Keratinocyte (primary cell): ENCODE measurements around the gene ULK4. TPM values are rescaled to one million over a fixed set of nuclear protein-coding genes. Genes with fewer than 3 reads are reported as not detected.

Experiments
- DNase-seq: peaks from one replicate; pipeline ENCODE4 v3.0.0-alpha.2; 2011; ENCODE audit warnings: low read depth, missing footprints, low spot score
- FAIRE-seq: peaks from 2 replicates; lab custom pipeline; 2011; peaks lifted over from hg19 to GRCh38; lab: Jason Lieb, UNC
- H2AFZ ChIP-seq: 2 replicates; pipeline ENCODE4 v1.6.0; 2012; ENCODE audit warnings: low read length, control low read depth, inconsistent platforms; ENCODE audit not compliant: control insufficient read depth
- H3K27ac ChIP-seq: 2 replicates; pipeline ENCODE4 v1.5.1; 2011; ENCODE audit warnings: low read length; ENCODE audit not compliant: control insufficient read depth, insufficient read depth
- H3K27me3 ChIP-seq: 3 replicates; pipeline ENCODE4 v1.6.0; 2011; ENCODE audit warnings: low read length; ENCODE audit not compliant: control insufficient read depth, insufficient read depth; ENCODE audit errors: extremely low read depth
- H3K36me3 ChIP-seq, 2 experiments: 2 replicates in 1 of 2; 3 replicates in 1 of 2; pipeline ENCODE4 v1.5.1; 2011; ENCODE audit warnings: low read length in 2 of 2, mild to moderate bottlenecking in 1 of 2; ENCODE audit not compliant: control insufficient read depth in 2 of 2, insufficient read depth in 2 of 2; ENCODE audit errors: extremely low read depth in 1 of 2
- H3K4me1 ChIP-seq: 3 replicates; pipeline ENCODE4 v1.5.1; 2011; ENCODE audit warnings: low read length; ENCODE audit not compliant: control insufficient read depth, insufficient read depth; ENCODE audit errors: extremely low read depth
- H3K4me2 ChIP-seq: 3 replicates; pipeline ENCODE4 v1.6.0; 2011; ENCODE audit warnings: low read depth, low read length; ENCODE audit not compliant: control insufficient read depth, insufficient read depth; ENCODE audit errors: extremely low read depth
- H3K4me3 ChIP-seq, 3 experiments: fragments of 200-600 bp in 1 of 3; sonication (generic) in 1 of 3; 2 replicates in 2 of 3; 3 replicates in 1 of 3; pipeline ENCODE4 v1.5.1; 2011 to 2016; ENCODE audit warnings: low read length in 3 of 3, mild to moderate bottlenecking in 3 of 3, control low read depth in 2 of 3, inconsistent platforms in 1 of 3, low read depth in 1 of 3, mixed read lengths in 1 of 3, mixed run types in 1 of 3, moderate library complexity in 1 of 3; ENCODE audit not compliant: control insufficient read depth in 2 of 3, insufficient read depth in 2 of 3; ENCODE audit errors: extremely low read depth in 1 of 3
- H3K79me2 ChIP-seq: 2 replicates; pipeline ENCODE4 v1.6.0; 2012; ENCODE audit warnings: low read length; ENCODE audit not compliant: control insufficient read depth, insufficient read depth
- H3K9ac ChIP-seq: 3 replicates; pipeline ENCODE4 v1.6.0; 2011; ENCODE audit warnings: low read length; ENCODE audit not compliant: control insufficient read depth, insufficient read depth; ENCODE audit errors: extremely low read depth
- H3K9me1 ChIP-seq: 3 replicates; pipeline ENCODE4 v1.6.0; 2011; ENCODE audit warnings: low read length; ENCODE audit not compliant: control insufficient read depth, insufficient read depth; ENCODE audit errors: extremely low read depth
- H3K9me3 ChIP-seq: 2 replicates; pipeline ENCODE4 v1.5.1; 2012; ENCODE audit warnings: low read depth, low read length; ENCODE audit not compliant: control insufficient read depth
- H4K20me1 ChIP-seq: 3 replicates; pipeline ENCODE4 v1.6.0; 2011; ENCODE audit warnings: low read length; ENCODE audit not compliant: control insufficient read depth, insufficient read depth; ENCODE audit errors: extremely low read depth
- CTCF ChIP-seq, 3 experiments: IDR thresholded peaks in 1 of 3; conservative IDR thresholded peaks in 1 of 3; optimal IDR thresholded peaks in 1 of 3; 2 replicates in 2 of 3; 3 replicates in 1 of 3; pipeline versions ENCODE3 to v1.5.1; 2011; ENCODE audit warnings: low read length in 3 of 3, mild to moderate bottlenecking in 3 of 3, moderate library complexity in 2 of 3, control low read depth in 1 of 3, inconsistent platforms in 1 of 3; ENCODE audit not compliant: insufficient read depth in 2 of 3; ENCODE audit errors: extremely low read depth in 1 of 3
- EZH2 ChIP-seq: IDR thresholded peaks from one replicate; pipeline ENCODE4 v1.6.1; 2012; ENCODE audit warnings: inconsistent platforms, mild to moderate bottlenecking, low read length, moderate library complexity
- dilution Hi-C: fragments of 300-500 bp; cut with MboI; formaldehyde crosslinking; loops from one replicate; pipeline ENCODE4 v1.7.0; 2020; ENCODE audit warnings: low sequenced_read_pairs; ENCODE audit not compliant: extremely low pct_ligation_motif_present
- polyA plus RNA-seq, 5 experiments: library from polyadenylated mRNA; depleted of rRNA in 3 of 5; stranded (reverse) in 3 of 5; stranded (forward) in 1 of 5; unstranded in 1 of 5; fragments of >200 nt; gene quantifications; 1 replicate in 1 of 5; 2 replicates in 3 of 5; 3 replicates in 1 of 5; pipeline versions ENCODE4 v1.2.1 to v1.2.3, GENCODE V29; 2011 to 2012; ENCODE audit warnings: missing spikeins in 2 of 5, low read depth in 1 of 5, low replicate concordance in 1 of 5

The ULK4 gene
- polyA plus RNA-seq, 1 donor (not counting 4 experiments of a cell fraction or from before 2014, with no cell fraction given) = 6.1 TPM

- FAIRE-seq = no peak
- Histone ChIP-seq H3K9ac (no peak overlapping the region), H3K9me1 (no peaks in the 10 kb centered on the region), H3K79me2 (no peaks in the 10 kb centered on the region), H3K36me3 (no peaks in the 10 kb centered on the region), H3K27me3 (no peaks in the 10 kb centered on the region), H3K4me1 (no peaks in the 10 kb centered on the region), H2AFZ (no peak overlapping the region), H3K4me2 (no peak overlapping the region), H3K9me3 (no peaks in the 10 kb centered on the region), H4K20me1 (no peaks in the 10 kb centered on the region), H3K4me3 (no peak overlapping the region), H3K27ac (no peak overlapping the region)
- DNase-seq = no peak
- TF ChIP-seq EZH2 (no peak), CTCF (optimal IDR thresholded peaks at IDR 0.05 in 1 of 3, IDR thresholded peaks at IDR 0.05 in 1 of 3, conservative IDR thresholded peaks at IDR 0.05 in 1 of 3; ENCODE audit: extremely low read depth in 1 of 3, insufficient read depth in 2 of 3, low read length in 3 of 3) (no peak)
- dilution Hi-C loops = no loop called here
Observed at GRCh38 chr3:41700155-41700554, 261.7 kb downstream of the ULK4 start.

- Histone ChIP-seq H2AFZ (no peak overlapping the region), H3K4me1 (no peaks in the 10 kb centered on the region), H3K27ac (no peak overlapping the region), H3K9ac (no peak overlapping the region), H3K9me3 (no peaks in the 10 kb centered on the region), H3K36me3 (no peaks in the 10 kb centered on the region), H3K9me1 (no peaks in the 10 kb centered on the region), H4K20me1 (no peaks in the 10 kb centered on the region), H3K27me3 (no peaks in the 10 kb centered on the region), H3K79me2 (no peaks in the 10 kb centered on the region), H3K4me2 (no peak overlapping the region), H3K4me3 (no peak overlapping the region)
- DNase-seq (no peak), FAIRE-seq (no peak)
- dilution Hi-C loops = no loop called here
- TF ChIP-seq EZH2 (no peak), CTCF (optimal IDR thresholded peaks at IDR 0.05 in 1 of 3, IDR thresholded peaks at IDR 0.05 in 1 of 3, conservative IDR thresholded peaks at IDR 0.05 in 1 of 3; ENCODE audit: extremely low read depth in 1 of 3, insufficient read depth in 2 of 3, low read length in 3 of 3) (no peak)
Observed at GRCh38 chr3:41698898-41699297, 263.0 kb downstream of the ULK4 start.
